Sigmoid colon (tissue), 4 donors: ENCODE measurements around the gene BAD.
A peak's percentile ranks its signal among the peaks of the same experiment; 100 is the strongest.

Source experiments
- POLR2AphosphoS5 ChIP-seq, 4 donors: sonication (generic); formaldehyde crosslinking; IDR thresholded peaks; one replicate each; pipeline ENCODE4 v1.6.1; 2017; ENCODE audit warnings: antibody characterized with exemption in 4 of 4
- TF ChIP-seq, protein P1 (sequence below), 4 experiments: fragments of 450-650 bp in 3 of 4; fragments of 200-600 bp in 1 of 4; IDR thresholded peaks; one replicate each; pipeline ENCODE4 v1.5.1; 2016 to 2019; ENCODE audit warnings: antibody characterized with exemption in 4 of 4, mild to moderate bottlenecking in 3 of 4, moderate library complexity in 2 of 4

DNA sequence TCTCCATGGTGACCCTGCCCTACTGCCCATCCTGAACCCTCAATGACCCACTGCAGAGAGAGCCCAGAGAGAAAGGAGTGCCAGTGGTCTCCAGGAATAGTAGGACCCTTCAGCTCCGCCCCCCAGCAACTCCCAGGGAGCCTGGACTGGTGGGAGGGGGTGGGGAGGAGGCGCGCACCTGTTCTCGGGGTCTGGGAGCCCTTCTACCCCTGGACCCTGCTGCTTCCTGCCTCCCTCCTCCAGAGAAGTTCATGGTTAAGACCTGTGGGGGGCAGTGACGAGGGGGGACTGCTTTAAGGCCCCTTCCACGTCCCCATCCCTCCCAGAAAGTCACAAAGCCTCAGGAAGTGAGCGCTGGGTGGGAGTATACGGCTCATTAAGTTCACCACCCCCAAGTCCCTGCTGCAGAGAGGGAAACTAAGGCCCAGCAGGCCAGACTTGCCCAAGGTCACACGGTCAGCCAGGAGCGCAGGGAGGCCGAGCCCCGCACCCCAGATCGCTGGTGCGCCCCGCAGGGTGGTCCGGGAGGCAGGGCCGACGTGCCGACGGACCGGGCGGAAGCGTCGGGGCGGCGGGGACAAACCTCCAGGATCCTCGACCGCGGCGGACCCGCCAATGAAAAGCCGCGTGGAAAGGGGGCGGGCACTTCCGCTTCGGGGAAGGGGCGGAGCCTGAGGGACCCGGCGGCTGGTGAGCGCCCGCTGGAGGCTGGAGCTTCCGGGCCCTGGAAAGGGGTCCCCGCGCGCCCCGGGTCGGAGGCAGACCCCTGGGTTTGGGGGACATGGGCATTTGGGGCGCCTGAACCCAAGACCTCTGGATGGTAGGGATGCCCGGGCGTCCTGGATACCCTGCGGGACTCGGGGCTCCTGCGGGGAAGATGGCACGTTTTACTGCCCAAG is 58.6 kb downstream of the BAD start, which contains the start of the genes NUDT22 and TRPT1:
- TF ChIP-seq POLR2AphosphoS5 (IDR thresholded peaks at IDR 0.05), result peak; percentile 88 to 96 (median 92)
- TF ChIP-seq, protein P1, sequence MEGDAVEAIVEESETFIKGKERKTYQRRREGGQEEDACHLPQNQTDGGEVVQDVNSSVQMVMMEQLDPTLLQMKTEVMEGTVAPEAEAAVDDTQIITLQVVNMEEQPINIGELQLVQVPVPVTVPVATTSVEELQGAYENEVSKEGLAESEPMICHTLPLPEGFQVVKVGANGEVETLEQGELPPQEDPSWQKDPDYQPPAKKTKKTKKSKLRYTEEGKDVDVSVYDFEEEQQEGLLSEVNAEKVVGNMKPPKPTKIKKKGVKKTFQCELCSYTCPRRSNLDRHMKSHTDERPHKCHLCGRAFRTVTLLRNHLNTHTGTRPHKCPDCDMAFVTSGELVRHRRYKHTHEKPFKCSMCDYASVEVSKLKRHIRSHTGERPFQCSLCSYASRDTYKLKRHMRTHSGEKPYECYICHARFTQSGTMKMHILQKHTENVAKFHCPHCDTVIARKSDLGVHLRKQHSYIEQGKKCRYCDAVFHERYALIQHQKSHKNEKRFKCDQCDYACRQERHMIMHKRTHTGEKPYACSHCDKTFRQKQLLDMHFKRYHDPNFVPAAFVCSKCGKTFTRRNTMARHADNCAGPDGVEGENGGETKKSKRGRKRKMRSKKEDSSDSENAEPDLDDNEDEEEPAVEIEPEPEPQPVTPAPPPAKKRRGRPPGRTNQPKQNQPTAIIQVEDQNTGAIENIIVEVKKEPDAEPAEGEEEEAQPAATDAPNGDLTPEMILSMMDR (IDR thresholded peaks at IDR 0.05), result peak in 1 of 4 experiments; percentile 18
